ENCODE results near the gene PNMA8A.
"Not testable (repeated sequence)": the region's sequence is repeated elsewhere in the genome, so short reads cannot be mapped to it uniquely, and the experiment has no call there.

PNMA8A gene

GRCh38 chr19:46463516-46463915 lies 7.8 kb downstream of the PNMA8A start:
- no peak for DNase-seq (ENCODE audit: low read depth)

GRCh38 chr19:46461537-46461936 lies 9.8 kb downstream of the PNMA8A start:
- no peak for DNase-seq (ENCODE audit: low read depth)

GRCh38 chr19:46460981-46461380 lies 10.4 kb downstream of the PNMA8A start:
- no peak for DNase-seq (ENCODE audit: low read depth)

- DNase-seq (ENCODE audit: low read depth), result no peak
These were observed 11.3 kb downstream of the PNMA8A start for GRCh38 chr19:46460055-46460454.

- no peak for DNase-seq (ENCODE audit: low read depth)
These were observed 14.4 kb downstream of the PNMA8A start for GRCh38 chr19:46456930-46457329.

- no peak for DNase-seq (ENCODE audit: low read depth)
These were observed 17.1 kb downstream of the PNMA8A start for GRCh38 chr19:46454244-46454643.

- no peak for DNase-seq (ENCODE audit: low read depth)
These were observed 17.7 kb downstream of the PNMA8A start for GRCh38 chr19:46453661-46454060.

GRCh38 chr19:46452186-46452585 lies 19.2 kb downstream of the PNMA8A start:
- DNase-seq (ENCODE audit: low read depth), result no peak

GRCh38 chr19:46451352-46451751 lies 20.0 kb downstream of the PNMA8A start:
- no peak for DNase-seq (ENCODE audit: low read depth)

GRCh38 chr19:46450737-46451136 lies 20.6 kb downstream of the PNMA8A start:
- no peak for DNase-seq (ENCODE audit: low read depth)

GRCh38 chr19:46449228-46449627 lies 22.1 kb downstream of the PNMA8A start:
- DNase-seq (ENCODE audit: low read depth), result no peak

GRCh38 chr19:46448601-46449000 lies 22.8 kb downstream of the PNMA8A start:
- no peak for DNase-seq (ENCODE audit: low read depth)

GRCh38 chr19:46447824-46448223 lies 23.5 kb downstream of the PNMA8A start:
- DNase-seq (ENCODE audit: low read depth), result no peak

- DNase-seq (ENCODE audit: low read depth), result no peak
These were observed 24.4 kb downstream of the PNMA8A start for GRCh38 chr19:46447006-46447405.

GRCh38 chr19:46446021-46446420 lies 25.3 kb downstream of the PNMA8A start:
- no peak for DNase-seq (ENCODE audit: low read depth)

GRCh38 chr19:46442808-46443450 lies 28.4 kb downstream of the PNMA8A start:
- DNase-seq (ENCODE audit: low read depth), result no peak

GRCh38 chr19:46441866-46442265 lies 29.5 kb downstream of the PNMA8A start:
- no peak for DNase-seq (ENCODE audit: low read depth)

GRCh38 chr19:46435689-46436088 lies 35.7 kb downstream of the PNMA8A start:
- not testable (repeated sequence) for DNase-seq (ENCODE audit: low read depth)

- no peak for DNase-seq (ENCODE audit: low read depth)
These were observed 36.4 kb downstream of the PNMA8A start for GRCh38 chr19:46435009-46435408.

GRCh38 chr19:46433470-46433869 lies 37.9 kb downstream of the PNMA8A start:
- DNase-seq (ENCODE audit: low read depth), result not testable (repeated sequence)

- no peak for DNase-seq (ENCODE audit: low read depth)
These were observed 39.5 kb downstream of the PNMA8A start for GRCh38 chr19:46431824-46432223.

GRCh38 chr19:46429999-46430398 lies 41.4 kb downstream of the PNMA8A start:
- no peak for DNase-seq (ENCODE audit: low read depth)

GRCh38 chr19:46428239-46429135 lies 42.9 kb downstream of the PNMA8A start, which contains the start of gene PNMA8C:
TSS of gene PNMA8C (minus strand) at chr19:46428936. CDS start at chr19:46428359, 577 bp downstream.
- DNase-seq (ENCODE audit: low read depth), result peak; percentile 33

Measured in stimulated activated CD8-positive, alpha-beta memory T cell treated with anti-CD3 and anti-CD28 coated beads, Interleukin-4, amount 100 ng/mL, for 24 hours (primary cell).